22Rv1 (cell line): Measurements from ENCODE around the gene KRTAP9-2.

ENCODE experiments used
- CTCF ChIP-seq: fragments of 450-650 bp; IDR thresholded peaks from 2 replicates; pipeline ENCODE4 v1.5.1; 2017; ENCODE audit warnings: mild to moderate bottlenecking
- ZFX ChIP-seq: fragments of 450-650 bp; IDR thresholded peaks from 2 replicates; pipeline ENCODE4 v1.6.1; 2017; ENCODE audit warnings: antibody characterized with exemption, borderline replicate concordance

- TF ChIP-seq CTCF, result no peak
- no peak for TF ChIP-seq ZFX
Measured at GRCh38 chr17:41230094-41230493, 3.6 kb downstream of the KRTAP9-2 start.
